GM10847 (cell line): ENCODE results near the gene NHSL1.

Experiments used
- POLR2A ChIP-seq: IDR thresholded peaks from 2 replicates; pipeline ENCODE4 v1.6.1; 2011; ENCODE audit not compliant: insufficient read length; ENCODE audit errors: extremely low read depth

NHSL1 gene

GRCh38 chr6:138464085-138464484 lies 35.2 kb downstream of the NHSL1 start:
- TF ChIP-seq POLR2A, result no peak

GRCh38 chr6:138461647-138462046 lies 37.6 kb downstream of the NHSL1 start:
- TF ChIP-seq POLR2A, result no peak

GRCh38 chr6:138456401-138456790 lies 42.9 kb downstream of the NHSL1 start:
- TF ChIP-seq POLR2A, result no peak

GRCh38 chr6:138455746-138456400 lies 43.4 kb downstream of the NHSL1 start:
- TF ChIP-seq POLR2A, result no peak

- TF ChIP-seq POLR2A, result no peak
Measured at GRCh38 chr6:138454981-138455706, 44.1 kb downstream of the NHSL1 start.

- TF ChIP-seq POLR2A, result no peak
Measured at GRCh38 chr6:138451043-138451442, 48.3 kb downstream of the NHSL1 start.

- no peak for TF ChIP-seq POLR2A
Measured at GRCh38 chr6:138450445-138450844, 48.8 kb downstream of the NHSL1 start.

- no peak for TF ChIP-seq POLR2A
Measured at GRCh38 chr6:138446821-138447220, 52.5 kb downstream of the NHSL1 start.

- no peak for TF ChIP-seq POLR2A
Measured at GRCh38 chr6:138443979-138444378, 55.3 kb downstream of the NHSL1 start.

GRCh38 chr6:138442663-138443062 lies 56.6 kb downstream of the NHSL1 start:
- no peak for TF ChIP-seq POLR2A

GRCh38 chr6:138441965-138442364 lies 57.3 kb downstream of the NHSL1 start:
- no peak for TF ChIP-seq POLR2A

- TF ChIP-seq POLR2A, result no peak
Measured at GRCh38 chr6:138440758-138441357, 58.4 kb downstream of the NHSL1 start.

- no peak for TF ChIP-seq POLR2A
Measured at GRCh38 chr6:138440296-138440695, 59.0 kb downstream of the NHSL1 start.

GRCh38 chr6:138439546-138439945 lies 59.7 kb downstream of the NHSL1 start:
- TF ChIP-seq POLR2A, result no peak

GRCh38 chr6:138434925-138435324 lies 64.4 kb downstream of the NHSL1 start:
- TF ChIP-seq POLR2A, result no peak

- no peak for TF ChIP-seq POLR2A
Measured at GRCh38 chr6:138434096-138434495, 65.2 kb downstream of the NHSL1 start.
